DND-41 (cell line): ENCODE data around the gene CDK15.

Experiments used
- ATAC-seq: fragments of 200-7000 bp; cut with Tn5 transposase; 3 replicates; pipeline ENCODE4 v1.9.1; 2021; ENCODE audit warnings: low read depth; ENCODE audit not compliant: insufficient read depth
- DNase-seq: peaks from one replicate; pipeline ENCODE4 v3.0.0-alpha.2; 2020
- H2AFZ ChIP-seq: 2 replicates; pipeline ENCODE4 v1.6.0; 2012; ENCODE audit warnings: low read depth, low read length
- H3K27ac ChIP-seq: 2 replicates; pipeline ENCODE4 v1.5.1; 2012; ENCODE audit warnings: low read length, inconsistent platforms
- H3K27me3 ChIP-seq: fragments of 200-600 bp; sonication (generic); 2 replicates; pipeline ENCODE4 v1.6.0; 2012; ENCODE audit warnings: low read length, mild to moderate bottlenecking, inconsistent platforms; ENCODE audit not compliant: insufficient read depth, poor library complexity
- H3K36me3 ChIP-seq: 2 replicates; pipeline ENCODE4 v1.5.1; 2012; ENCODE audit warnings: low read length, inconsistent platforms; ENCODE audit not compliant: insufficient read depth
- H3K4me1 ChIP-seq: 2 replicates; pipeline ENCODE4 v1.5.1; 2012; ENCODE audit warnings: mild to moderate bottlenecking, low read length; ENCODE audit not compliant: insufficient read depth
- H3K4me2 ChIP-seq: 2 replicates; pipeline ENCODE4 v1.6.0; 2012; ENCODE audit warnings: mild to moderate bottlenecking, moderate library complexity, low read length, inconsistent platforms; ENCODE audit not compliant: insufficient read depth
- H3K4me3 ChIP-seq, 2 experiments: fragments of 200-600 bp in 1 of 2; shearing (Covaris generic) in 1 of 2; 2 replicates each; pipeline ENCODE4 v1.5.1; 2012 to 2016; ENCODE audit warnings: inconsistent platforms in 2 of 2, low read length in 2 of 2, mild to moderate bottlenecking in 2 of 2, low read depth in 1 of 2, moderate library complexity in 1 of 2
- H3K79me2 ChIP-seq: 2 replicates; pipeline ENCODE4 v1.6.0; 2012; ENCODE audit warnings: low read length, inconsistent platforms; ENCODE audit not compliant: insufficient read depth
- H3K9ac ChIP-seq: 2 replicates; pipeline ENCODE4 v1.6.0; 2012; ENCODE audit warnings: low read depth, mild to moderate bottlenecking, inconsistent platforms, low read length, moderate library complexity
- H3K9me3 ChIP-seq: 2 replicates; pipeline ENCODE4 v1.5.1; 2012; ENCODE audit warnings: low read length, moderate library complexity, mild to moderate bottlenecking, inconsistent platforms; ENCODE audit not compliant: insufficient read depth, severe bottlenecking
- H4K20me1 ChIP-seq: 2 replicates; pipeline ENCODE4 v1.6.0; 2012; ENCODE audit warnings: low read length; ENCODE audit not compliant: insufficient read depth
- EZH2 ChIP-seq: IDR thresholded peaks from 3 replicates; pipeline ENCODE4 v1.6.1; 2012; ENCODE audit warnings: borderline replicate concordance, low read depth, mild to moderate bottlenecking, moderate library complexity, low read length, inconsistent platforms; ENCODE audit not compliant: severe bottlenecking
- TF ChIP-seq, protein P1 (sequence below): IDR thresholded peaks from 2 replicates; pipeline ENCODE4 v1.5.1; 2012; ENCODE audit warnings: borderline replicate concordance, low read length, moderate library complexity, mild to moderate bottlenecking; ENCODE audit not compliant: poor library complexity, severe bottlenecking; ENCODE audit errors: extremely low read depth

CDK15 gene

DNA sequence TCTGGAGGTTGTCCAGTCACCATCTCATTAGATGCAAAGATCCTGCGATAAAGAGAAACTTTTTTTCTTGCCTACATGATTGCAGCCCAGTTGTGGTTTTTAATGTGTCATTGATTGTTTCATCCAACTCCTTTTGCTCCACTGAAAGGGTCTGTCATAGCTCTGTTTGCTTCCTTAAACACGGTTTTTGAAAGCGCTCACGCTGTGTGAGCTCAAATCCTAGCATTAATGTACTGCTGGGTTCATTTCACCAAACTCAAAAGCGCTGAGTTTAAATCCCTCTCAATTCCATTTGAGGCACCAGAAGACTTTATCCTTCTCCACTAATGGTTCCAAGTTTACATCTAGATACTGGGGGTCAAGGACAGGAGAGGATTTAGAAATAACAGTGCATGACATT lies 53.6 kb downstream of the CDK15 start:
- H3K4me3 ChIP-seq, result no peak overlapping the region
- H3K27ac ChIP-seq, result no peak overlapping the region
- DNase-seq, result no peak
- no peaks in the 10 kb centered on the region for H4K20me1 ChIP-seq
- TF ChIP-seq, protein P1, sequence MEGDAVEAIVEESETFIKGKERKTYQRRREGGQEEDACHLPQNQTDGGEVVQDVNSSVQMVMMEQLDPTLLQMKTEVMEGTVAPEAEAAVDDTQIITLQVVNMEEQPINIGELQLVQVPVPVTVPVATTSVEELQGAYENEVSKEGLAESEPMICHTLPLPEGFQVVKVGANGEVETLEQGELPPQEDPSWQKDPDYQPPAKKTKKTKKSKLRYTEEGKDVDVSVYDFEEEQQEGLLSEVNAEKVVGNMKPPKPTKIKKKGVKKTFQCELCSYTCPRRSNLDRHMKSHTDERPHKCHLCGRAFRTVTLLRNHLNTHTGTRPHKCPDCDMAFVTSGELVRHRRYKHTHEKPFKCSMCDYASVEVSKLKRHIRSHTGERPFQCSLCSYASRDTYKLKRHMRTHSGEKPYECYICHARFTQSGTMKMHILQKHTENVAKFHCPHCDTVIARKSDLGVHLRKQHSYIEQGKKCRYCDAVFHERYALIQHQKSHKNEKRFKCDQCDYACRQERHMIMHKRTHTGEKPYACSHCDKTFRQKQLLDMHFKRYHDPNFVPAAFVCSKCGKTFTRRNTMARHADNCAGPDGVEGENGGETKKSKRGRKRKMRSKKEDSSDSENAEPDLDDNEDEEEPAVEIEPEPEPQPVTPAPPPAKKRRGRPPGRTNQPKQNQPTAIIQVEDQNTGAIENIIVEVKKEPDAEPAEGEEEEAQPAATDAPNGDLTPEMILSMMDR, result no peak
- no peak for TF ChIP-seq EZH2
- no peaks in the 10 kb centered on the region for H3K9me3 ChIP-seq
- peaks cover 37% of the 10 kb centered on the region for H3K27me3 ChIP-seq
- no peak overlapping the region for H2AFZ ChIP-seq
- no peaks in the 10 kb centered on the region for H3K36me3 ChIP-seq
- no peak overlapping the region for H3K9ac ChIP-seq
- no peaks in the 10 kb centered on the region for H3K4me1 ChIP-seq
- no peak for ATAC-seq
- H3K79me2 ChIP-seq, result no peaks in the 10 kb centered on the region
- no peak overlapping the region for H3K4me2 ChIP-seq

DNA sequence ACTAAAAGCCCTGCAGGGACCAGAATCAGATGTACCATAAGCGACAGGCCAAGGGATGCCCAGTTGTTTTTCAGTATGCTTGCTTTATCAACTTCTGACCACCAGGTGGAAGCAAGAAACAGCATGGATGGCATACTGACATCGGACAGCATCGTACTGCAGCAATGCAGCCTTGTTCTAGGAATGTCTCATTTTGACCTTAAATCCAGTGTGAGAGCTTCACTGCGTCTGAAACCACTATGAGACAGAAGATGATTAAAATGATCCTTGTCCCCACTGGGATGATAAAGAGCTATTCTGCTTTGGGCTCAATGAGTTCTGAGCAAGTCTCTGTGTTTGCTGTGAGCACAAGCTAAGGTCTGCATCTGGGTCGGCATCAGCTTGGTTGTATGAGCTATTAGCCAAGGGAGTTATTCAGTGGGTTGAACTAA lies 54.3 kb downstream of the CDK15 start:
- Histone ChIP-seq H3K27me3 (peaks cover 34% of the 10 kb centered on the region), H3K4me2 (no peak overlapping the region), H3K9me3 (no peaks in the 10 kb centered on the region), H3K4me3 (no peak overlapping the region), H3K9ac (no peak overlapping the region), H3K27ac (no peak overlapping the region), H3K4me1 (no peaks in the 10 kb centered on the region), H3K79me2 (no peaks in the 10 kb centered on the region), H3K36me3 (no peaks in the 10 kb centered on the region), H2AFZ (no peak overlapping the region), H4K20me1 (no peaks in the 10 kb centered on the region)
- peak; percentile 85 for ATAC-seq
- TF ChIP-seq, protein P1, result peak; percentile 82
- TF ChIP-seq EZH2, result no peak
- peak; percentile 41 for DNase-seq

DNA sequence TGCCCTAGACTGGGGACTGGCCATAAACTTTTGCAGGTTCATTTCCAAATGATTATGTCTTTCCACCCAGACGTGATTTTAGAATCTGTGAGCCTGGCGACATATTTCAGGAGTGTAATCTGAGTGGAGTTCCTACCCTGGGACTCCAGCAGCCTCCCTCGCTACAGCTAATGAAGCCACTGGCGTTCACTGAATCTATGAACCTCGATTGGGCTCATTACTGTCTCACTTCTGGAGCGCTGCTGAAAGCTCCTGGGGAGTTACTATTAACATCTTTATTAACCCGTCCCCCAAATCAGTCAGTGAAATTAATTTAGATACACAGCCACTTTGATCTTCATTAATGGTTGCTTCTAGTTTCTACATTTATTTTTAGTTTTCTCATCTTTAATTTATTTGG lies 56.5 kb downstream of the CDK15 start:
- Histone ChIP-seq H3K27ac (no peak overlapping the region), H3K9me3 (no peaks in the 10 kb centered on the region), H3K4me1 (no peaks in the 10 kb centered on the region), H3K4me2 (no peak overlapping the region), H2AFZ (no peak overlapping the region), H3K9ac (no peak overlapping the region), H3K27me3 (peaks cover 32% of the 10 kb centered on the region), H3K4me3 (no peak overlapping the region), H3K79me2 (no peaks in the 10 kb centered on the region), H4K20me1 (no peaks in the 10 kb centered on the region), H3K36me3 (no peaks in the 10 kb centered on the region)
- TF ChIP-seq, protein P1, result no peak
- TF ChIP-seq EZH2, result no peak
- ATAC-seq (no peak), DNase-seq (no peak)
